Activated CD8-positive, alpha-beta memory T cell treated with anti-CD3 and anti-CD28 coated beads, Interleukin-2, amount 50 U/mL, for 24 hours (primary cell): ENCODE measurements around the gene TIAM2.
"Not testable (repeated sequence)": the region's sequence is repeated elsewhere in the genome, so short reads cannot be mapped to it uniquely, and the experiment has no call there.

Experiments
- DNase-seq: peaks from one replicate; pipeline ENCODE4 v3.0.0-alpha.2; 2020; ENCODE audit errors: extremely low read depth

The TIAM2 gene

DNA sequence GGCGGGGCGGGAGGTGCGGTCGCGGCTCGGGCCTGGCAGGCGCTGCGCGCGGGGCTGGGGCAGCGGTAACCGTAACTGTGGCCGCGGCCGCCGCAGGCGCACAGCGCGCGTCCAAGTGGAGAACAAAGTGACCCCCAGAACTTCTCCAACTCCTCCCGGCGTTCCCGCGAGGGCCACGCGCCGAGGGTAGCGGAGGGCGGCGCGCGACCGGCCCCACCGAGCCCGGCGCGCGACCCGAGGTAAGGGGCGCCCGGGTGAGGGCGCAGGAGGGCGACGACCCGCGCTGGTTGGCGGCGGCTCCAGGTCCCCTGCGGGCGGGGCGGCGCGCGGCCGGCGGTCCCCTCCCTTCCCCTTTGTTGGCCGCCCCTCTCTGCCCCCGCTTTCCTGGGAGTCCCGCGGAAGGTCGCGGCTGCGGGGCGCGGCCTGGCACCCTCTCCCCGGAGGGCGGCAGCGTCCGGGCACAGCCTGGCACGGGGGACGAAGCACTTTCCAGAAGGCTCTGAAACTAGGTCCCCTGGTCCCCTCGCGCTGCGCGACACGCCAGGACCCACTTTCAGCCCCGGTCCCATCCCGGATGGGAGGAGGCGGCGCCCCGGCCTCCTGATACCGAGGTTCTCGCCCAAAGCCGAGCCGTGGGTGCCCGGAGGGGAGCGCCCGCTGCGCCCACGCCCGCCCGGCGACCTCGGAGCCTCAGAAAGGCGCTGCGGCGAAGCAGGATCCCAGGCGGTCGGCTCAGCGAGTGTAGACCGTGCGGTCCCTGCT, at the start of gene TIAM2:
TIAM2 (plus strand) TSS at position 62 of the 762 bp plus-strand sequence. CDS start 133,909 bp downstream, outside the sequence.
- no peak for DNase-seq

DNA sequence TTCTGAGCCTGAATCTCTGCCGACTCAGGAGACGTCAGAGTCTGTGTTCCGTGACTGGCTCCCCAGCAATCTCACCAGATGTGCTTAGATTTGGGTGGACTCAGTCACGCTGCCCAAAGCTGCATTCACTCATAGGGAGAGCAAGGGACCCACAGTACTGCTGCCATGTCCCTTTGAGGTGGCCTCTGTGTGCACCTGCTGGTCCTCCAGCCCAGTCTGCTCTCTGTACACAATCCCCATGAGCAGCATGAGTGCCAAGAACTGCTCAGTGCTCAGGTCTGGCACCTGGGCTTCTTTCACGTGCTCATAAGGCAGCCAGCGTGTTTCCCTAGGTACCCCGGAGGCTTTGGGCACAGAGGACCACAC, 44.2 kb upstream of the TIAM2 start:
- no peak for DNase-seq

- DNase-seq: no peak
These were observed 43.5 kb upstream of the TIAM2 start for GRCh38 chr6:154951345-154952200.

DNA sequence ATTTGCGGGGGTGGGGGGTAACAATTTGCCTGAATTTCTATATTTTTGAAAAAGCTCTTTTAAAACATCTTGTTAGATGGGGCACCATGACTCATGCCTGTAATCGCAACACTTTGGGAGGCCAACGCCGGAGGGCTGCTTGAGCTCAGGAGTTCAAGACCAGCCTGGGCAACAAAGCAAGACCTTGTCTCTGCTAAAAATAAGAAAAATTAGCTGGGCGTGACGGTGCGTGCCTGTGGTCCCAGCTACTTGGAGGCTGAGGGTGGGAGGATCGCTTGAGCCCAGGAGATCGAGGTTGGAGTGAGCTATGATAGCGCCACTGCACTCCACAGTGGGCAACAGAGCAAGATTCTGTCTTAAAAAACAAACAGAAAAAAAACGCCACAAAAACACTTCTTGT, 41.5 kb upstream of the TIAM2 start:
- DNase-seq: no peak

DNA sequence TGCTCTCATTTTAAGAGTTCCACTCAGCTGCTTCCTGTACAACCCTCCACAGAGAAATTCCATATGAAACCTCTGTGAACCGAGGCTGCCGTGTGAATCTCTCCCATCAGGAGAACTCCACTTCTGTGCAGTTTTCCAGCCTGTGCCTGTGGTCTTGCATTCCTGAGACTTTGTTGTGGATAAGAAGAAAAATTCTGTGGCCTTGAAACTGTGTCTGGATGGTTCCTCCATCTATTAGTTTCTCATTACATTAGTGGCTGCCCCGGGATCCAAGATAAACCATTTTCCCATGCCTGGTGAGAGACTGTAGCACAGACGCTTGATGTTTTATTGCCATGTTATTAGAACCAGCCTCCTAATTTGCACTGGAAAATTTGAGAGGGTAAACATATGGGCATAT, 40.8 kb upstream of the TIAM2 start:
- no peak for DNase-seq

GRCh38 chr6:154956771-154957522, 38.2 kb upstream of the TIAM2 start:
- DNase-seq: no peak

- no peak for DNase-seq
These were observed 36.6 kb upstream of the TIAM2 start for GRCh38 chr6:154958469-154958868.

DNA sequence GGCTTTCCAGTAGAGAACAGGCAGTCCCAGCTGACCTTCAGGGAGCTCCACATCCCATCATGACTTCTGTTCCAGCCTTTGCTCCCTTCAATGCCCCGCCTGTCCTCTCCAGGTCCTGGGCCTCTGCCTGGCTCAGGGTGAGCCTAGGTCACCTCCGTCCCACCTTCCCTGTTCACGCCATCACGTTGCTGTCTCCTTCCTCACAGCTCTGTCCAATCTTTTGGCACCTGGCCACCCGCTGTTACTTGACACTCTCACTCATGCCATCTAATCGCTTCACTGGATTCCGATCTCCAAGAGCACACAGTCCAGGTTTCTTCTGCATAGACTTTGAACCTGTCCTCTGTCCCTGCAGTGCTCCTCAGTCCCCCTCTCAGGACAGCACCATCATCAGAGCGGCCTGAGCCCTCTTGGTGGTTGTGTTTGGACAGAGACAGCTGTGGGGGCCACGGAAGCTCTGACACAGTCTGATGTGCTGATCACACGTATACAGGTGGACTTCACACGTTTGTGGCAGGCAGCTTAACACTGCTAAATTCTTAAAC, 34.7 kb upstream of the TIAM2 start:
- DNase-seq: no peak

GRCh38 chr6:154960854-154961530, 34.1 kb upstream of the TIAM2 start:
- DNase-seq: no peak

DNA sequence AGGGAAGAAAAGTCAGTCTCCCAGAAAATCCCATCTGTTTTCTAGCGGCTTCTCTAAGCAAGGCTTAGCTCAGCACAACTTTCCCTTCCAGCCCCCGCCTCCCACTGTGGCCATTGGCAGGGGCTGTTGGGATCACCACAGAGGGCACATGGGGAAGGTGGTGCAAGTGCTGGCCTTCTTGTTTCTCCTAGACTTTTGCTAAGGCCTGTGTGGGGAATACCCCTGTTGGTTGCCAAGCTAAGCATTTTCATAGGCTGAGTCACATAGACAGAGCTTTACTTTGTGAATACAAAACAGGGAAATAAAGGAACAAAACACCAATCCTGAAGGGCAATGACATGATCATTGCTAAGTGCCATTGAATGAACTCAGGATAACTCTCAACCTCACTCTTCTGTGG, 32.4 kb upstream of the TIAM2 start:
- no peak for DNase-seq

DNA sequence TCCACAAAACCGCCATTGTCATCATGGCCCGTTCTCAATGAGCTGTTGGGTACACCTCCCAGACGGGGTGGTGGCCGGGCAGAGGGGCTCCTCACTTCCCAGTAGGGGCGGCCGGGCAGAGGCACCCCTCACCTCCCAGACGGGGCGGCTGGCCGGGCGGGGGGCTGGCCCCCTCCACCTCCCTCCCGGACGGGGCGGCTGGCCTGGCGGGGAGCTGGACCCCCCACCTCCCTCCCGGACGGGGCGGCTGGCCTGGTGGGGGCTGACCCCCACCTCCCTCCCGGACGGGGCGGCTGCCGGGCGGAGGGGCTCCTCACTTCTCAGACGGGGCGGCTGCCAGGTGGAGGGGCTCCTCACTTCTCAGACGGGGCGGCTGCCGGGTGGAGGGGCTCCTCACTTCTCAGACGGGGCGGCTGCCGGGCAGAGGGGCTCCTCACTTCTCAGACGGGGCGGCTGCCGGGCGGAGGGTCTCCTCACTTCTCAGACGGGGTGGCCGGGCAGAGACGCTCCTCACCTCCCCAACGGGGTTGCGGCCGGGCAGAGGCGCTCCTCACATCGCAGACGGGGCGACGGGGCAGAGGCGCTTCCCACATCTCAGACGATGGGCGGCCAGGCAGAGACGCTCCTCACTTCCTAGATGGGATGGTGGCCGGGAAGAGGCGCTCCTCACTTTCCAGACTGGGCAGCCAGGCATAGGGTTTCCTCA, 28.9 kb upstream of the TIAM2 start:
- not testable (repeated sequence) for DNase-seq

- DNase-seq: no peak
These were observed 25.3 kb upstream of the TIAM2 start for GRCh38 chr6:154969796-154970195.

DNA sequence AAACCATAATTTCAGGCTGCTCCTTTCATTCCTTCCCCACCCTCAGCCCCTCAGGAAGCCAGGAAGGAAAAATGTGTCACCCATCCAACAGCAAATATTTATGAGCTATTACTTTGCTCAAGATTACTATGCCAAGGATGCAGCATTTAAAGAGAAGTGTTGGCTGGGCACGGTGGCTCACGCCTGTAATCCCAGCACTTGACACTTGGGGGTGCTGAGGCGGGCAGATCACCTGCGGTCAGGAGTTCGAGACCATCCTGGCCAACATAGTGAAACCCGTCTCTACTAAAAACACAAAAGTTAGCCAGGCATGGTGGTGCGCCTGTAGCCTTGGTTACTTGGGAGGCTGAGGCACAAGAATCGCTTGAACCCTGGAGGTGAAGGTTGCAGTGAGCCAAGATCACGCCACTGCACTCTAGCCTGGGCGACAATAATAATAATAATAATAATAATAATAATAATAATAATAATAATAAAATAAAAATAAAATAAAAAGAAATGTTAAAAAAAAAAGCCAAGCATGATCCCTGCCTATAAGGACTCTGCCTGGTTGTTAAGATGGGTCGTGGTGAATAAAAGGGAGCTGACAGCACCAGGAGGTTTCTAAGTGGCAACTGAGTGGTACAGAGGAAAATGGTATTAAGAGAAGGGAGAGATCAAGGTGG, 20.5 kb upstream of the TIAM2 start:
- DNase-seq: no peak

DNA sequence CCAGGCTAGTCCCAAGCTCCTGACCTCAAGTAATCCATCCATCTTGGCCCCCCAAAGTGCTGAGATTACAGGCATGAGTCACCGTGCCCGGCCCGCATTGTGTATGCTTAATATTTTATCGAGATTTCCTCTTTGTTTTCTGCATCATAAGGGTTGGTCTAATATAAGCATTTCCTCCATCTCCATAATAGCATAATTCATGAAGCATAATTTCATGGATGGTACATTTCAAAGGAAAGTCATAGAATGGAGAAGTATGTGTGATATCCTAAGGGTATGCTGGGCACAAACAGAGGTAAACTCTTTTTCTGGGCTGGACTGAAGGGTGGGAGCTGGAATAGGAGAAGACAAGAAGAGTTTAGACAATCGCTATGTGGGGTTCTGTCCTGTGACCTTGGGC, 17.5 kb upstream of the TIAM2 start:
- no peak for DNase-seq

DNA sequence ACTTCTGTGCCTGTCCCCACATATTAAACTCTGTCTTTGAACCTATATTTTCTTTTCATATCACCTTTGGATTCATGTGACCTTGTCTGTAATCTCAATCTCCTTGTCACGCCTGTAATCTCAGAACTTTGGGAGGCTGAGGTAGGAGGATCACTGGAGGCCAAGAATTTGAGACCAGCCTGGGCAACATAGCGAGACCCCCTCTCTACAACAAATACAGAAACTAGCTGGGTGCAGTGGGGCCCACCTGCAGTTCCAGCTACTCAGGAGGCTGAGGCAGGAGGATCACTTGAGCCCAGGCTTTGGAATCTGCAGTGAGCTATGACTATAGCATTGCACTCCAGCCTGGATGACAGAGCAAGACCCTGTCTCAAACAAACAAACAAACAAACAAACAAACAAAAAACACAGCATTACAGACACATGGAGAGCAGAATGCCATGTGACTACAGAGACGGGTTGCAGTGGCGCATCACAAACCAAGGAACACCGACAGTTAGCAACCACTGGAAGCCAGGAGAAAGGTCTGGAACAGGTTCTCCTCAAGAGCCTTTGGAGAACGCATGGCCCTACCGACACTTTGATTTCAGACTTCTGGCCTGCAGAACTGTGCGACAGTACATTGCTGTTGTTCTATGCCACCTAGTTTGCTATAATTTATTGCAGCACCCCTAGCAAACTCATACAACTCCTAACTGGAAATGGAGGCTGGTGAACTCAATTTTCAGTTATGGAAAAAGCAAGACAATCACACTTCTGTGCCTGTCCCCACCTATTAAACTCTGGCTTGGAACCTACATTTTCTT, 14.6 kb upstream of the TIAM2 start:
- no peak for DNase-seq

DNA sequence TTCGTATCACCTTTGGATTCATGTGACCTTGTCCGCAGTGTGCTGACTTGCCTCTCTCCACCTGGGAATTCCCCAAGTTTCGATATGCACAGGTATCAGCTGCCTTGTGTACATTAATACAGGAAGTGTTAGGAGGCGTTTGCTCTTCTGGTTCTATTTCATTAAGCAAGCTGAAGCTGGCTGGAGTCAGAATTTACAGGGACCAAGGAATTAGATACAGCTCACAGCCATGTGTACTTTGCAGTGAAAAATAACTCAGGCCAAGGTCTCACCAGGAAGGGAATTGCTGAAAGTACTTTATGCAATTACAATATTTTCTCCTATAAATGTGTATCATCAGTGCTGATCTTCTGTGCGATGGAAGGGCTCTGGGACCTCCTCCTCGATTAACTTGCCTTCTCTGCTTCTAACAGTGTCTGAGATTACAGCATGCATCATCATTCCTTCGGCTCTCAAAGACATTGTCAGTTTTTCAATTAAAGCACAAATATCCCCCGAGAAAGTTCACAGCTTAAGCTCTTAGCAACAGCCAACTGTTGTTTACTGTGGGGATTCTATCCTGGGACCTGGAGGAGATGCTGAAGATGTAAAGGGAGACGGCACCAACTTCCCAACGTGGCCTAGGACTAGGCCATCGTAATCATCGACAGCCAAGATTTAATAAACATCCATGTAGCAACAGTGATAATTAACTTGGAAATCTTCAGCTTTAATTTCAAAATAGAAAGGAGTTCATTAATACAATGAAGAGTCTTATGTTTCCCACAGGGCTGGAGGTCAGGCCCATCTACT, 13.8 kb upstream of the TIAM2 start:
- no peak for DNase-seq

GRCh38 chr6:154984146-154984545, 11.0 kb upstream of the TIAM2 start:
- DNase-seq: no peak

DNA sequence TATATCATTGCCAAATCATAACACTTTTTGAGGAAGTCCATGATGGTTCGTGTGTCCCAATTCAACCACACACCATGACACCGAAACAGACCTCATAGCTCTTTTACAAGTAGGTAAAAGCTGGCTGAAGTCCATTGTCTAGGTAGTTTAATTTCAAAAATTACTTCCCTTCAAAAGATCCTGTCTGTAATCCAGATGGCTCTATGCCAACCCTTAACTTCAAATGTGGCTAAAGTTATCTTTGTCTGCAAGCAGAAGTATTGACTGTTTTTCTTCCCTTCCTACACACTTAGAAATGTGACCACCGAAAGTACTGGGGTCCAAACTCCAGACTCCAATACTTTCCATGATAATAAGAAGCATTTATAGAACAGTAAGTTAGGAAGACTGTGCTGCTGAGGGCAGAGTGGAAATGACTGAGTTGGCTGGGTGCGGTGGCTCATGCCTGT, 8.3 kb upstream of the TIAM2 start:
- no peak for DNase-seq

GRCh38 chr6:154989448-154989847, 5.7 kb upstream of the TIAM2 start:
- DNase-seq: no peak
